Activated CD4-positive, alpha-beta T cell treated with anti-CD3 and anti-CD28 coated beads, Interleukin-2, Interleukin-4, amounts not matched to agents 100 ng/mL and 50 ng/mL, durations not matched to agents 16 hours and 8 hours (primary cell): ENCODE results near the gene DCHS2.
A peak's percentile ranks its signal among the peaks of the same experiment; 100 is the strongest.

Experiments used
- DNase-seq: peaks from one replicate; pipeline ENCODE4 v3.0.0-alpha.2; 2020; ENCODE audit warnings: low spot score

DCHS2 gene

DNA sequence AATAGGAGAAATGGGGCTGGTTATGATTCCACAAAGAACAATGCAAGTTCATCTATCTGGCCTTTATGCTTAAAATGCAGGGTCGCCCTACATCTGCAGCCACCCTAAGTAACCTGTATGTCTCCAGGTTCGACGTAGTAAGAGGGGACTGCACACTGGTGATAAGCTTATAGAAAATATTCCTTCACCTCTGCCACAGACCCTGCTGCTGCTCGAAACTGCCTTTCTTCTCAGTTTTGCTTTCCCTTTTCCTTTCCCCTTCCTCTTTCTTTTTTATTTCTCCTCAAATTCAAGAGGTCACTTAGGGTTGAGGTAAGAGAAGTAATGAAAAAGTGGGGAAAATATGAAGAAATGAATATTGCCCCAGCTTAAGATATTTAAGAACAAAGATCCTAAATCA is 123.5 kb downstream of the DCHS2 start:
- DNase-seq, result no peak

DNA sequence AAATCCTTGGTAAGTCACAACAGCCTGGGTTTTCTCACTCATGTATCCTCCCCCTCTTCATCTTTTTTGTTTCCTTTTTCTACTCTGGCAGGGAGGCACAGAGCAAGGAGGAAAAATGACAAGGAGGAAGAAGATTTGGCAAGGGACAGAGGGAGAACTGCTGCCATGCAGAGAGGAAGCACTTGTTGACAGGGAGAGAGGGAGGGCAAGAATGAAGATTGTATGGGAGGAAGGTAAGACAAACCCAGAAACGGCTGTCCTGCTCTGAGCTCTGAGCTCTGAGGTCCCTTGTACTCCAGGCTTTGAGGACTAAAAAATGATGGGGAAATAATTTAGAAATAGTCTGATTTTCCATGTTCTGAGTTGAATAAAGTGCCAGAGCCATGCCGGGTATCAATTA is 123.9 kb downstream of the DCHS2 start:
- DNase-seq, result no peak

DNA sequence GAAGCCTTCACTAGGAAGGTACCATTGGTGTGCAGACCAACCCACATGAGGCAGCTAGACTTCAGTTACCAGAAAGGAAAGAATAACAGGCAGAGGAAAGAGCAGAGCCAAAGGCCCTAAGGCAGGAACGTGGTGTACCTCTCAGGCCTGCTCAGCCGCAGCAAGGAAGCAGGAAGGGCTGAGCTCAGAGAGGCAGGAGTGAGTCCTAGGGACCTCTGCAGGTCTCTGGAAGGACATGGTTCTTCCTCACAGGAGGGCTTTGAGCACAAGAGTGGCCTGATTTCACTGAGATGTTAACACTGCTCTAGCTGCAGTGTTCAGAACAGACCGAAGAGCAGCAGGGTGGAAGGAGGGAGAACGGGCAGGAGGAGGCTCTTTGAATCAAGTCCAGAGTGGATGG is 124.6 kb downstream of the DCHS2 start:
- no peak for DNase-seq

DNA sequence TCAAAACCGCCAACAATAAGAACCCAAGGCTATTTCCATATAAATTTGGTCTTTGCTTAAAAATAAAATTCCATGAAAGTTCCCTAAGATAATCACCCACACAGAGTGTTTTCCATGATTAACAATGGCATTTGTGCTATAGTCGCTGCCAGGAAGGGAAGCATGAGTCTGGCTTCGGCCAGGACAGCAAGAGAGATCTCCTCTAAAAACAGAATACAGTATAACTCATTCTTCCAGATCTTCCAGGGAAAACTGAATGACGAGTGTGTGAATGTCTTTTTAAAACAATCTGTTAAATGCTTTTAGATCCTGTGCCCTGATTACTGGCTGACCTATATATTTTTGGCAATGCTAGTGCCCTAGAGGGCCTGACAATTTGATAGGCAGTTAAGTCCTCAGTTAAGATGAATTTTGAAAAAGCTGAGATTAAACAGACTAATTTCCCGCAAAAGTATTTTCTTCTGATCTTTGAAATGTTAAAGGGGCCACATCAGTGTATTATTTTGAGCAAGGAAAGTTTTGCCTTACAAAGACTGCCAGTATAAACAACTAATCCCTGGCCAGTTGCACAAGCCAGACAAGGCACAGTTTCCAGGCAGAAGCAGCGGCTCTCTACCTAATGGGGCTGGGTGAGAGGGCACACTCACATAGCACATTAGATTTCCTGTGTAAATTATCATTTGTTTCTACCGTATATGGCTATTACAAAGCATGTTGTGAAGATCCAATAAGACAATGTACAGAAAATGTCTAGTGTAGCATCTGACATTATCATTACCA is 127.3 kb downstream of the DCHS2 start:
- no peak for DNase-seq

DNA sequence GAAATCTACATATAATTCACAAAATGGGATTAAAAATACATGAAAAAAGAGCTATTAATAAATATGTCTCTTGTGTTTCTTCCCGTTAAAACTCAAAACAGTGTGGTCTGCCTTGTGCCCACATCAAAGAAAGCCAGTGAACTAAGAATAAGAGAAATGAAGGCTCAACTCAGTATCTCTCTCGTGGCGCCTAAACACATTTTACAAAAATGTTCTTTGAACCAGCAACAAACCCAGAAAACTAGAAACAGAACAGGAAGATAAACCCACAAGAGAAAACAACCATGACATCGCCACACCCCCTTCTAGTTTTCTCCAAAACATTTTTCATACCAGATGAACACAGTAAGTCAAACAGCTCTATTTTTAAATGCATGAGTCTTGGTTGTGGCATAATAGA is 130.1 kb downstream of the DCHS2 start:
- no peak for DNase-seq

DNA sequence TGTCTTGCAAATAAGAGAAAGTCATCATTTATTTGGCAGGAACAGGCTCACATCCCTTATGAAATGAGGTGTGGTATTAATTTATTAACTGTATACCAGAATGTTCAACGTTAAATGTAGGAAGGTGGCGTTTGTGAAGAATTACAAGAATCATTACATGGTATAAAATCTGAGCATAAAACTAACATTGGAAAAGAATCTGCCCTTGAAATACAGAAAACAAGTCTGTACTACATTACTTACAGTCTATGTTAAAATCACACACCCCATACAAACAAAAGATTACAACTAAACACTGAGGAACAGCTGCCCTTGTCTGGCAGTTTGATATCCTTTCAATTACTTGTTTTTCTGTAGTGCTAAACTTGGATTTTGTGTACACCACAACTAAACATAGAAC is 131.1 kb downstream of the DCHS2 start:
- DNase-seq, result no peak

DNA sequence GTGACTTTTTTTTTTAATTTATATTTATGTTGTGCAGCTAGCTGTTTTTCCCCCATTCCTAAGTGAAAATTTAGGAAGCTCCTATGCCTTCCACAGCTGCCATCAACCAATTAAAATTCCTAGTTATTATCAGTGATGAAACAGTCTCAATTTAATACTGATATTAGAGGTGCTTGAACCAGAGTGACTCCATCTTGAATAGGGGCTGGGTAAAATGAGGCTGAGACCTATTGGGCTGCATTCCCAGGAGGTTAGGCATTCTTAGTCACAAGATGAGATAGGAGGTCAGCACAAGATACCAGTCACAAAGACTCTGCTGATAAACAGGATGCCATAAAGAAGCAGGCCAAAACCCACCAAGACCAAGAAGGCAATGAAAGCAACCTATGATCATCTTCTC is 136.7 kb downstream of the DCHS2 start:
- DNase-seq, result no peak

DNA sequence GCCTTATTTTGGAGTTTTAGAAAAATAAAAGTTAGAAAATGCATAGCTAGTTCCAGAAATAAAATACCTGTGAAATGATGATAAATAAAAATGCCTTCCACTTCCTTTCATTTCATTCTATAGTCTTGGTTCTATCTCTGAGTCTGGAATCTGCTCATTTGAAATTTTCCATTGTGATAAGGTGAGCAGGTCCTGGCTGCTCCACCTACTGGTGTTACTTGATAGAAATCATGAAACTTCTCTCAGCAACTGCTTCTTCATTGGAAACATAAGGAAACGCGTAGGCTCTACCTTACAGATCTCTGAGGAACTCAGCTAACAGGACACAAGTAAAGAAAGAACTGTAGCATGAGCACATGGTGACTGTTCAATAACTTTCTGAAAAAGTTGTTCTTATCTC is 141.8 kb downstream of the DCHS2 start:
- no peak for DNase-seq

DNA sequence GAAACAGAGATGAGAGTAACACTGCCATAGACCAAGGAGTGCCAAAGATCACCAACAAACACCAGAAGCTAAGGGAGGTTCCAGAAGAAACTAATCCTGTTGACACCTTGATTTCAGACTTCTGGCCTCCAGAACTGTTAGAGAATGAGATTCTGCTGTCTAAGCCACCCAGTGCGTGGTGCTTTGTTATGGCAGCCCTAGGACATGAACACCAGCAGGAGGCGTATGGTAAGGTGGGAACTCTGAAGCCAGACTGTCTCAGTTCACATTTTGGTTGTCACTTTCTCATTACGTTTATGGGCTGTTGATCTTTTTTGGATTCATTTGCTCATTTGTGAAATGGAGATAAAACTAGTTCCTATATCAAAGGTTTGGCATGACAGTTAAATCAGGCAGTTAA is 142.9 kb downstream of the DCHS2 start:
- DNase-seq, result no peak

DNA sequence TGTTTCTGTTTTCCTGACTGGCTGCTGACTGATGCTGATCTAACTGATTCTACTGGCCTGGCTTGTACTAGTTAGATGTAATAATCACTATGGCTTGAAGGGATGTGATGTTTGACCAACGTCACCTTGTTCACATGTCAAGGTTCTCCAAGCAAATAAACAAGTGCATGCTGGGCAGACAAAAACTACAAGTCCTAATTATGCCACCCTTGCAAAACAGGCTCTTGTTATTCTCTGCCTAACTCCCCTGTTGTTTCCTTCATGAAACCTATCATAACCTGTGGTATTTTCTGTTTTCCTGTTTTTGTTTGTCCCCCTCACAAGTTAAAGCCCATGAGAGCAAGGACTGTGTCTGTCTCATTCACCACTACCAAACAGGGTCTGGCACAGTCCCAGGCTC is 146.2 kb downstream of the DCHS2 start:
- DNase-seq, result no peak

DNA sequence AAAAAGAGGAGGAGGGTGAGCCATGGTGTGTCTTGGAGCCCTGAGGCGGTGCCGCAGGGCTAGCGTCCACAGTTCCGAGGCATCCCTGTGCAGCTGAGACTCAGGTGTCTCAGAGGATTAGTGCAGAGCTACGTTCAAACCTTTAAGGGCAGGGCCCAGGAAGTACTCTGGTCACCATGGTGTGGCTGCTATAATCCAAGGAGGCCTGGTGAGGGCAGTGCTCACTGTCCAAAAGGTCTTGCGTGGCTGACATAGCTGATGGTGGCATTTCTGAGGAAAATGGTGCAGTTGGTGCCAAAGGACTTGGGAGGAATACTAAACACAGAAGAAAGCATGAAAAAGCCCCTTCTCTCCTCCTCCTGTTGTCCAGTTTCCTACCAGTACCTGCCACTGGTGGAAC is 146.9 kb downstream of the DCHS2 start:
- DNase-seq, result no peak

DNA sequence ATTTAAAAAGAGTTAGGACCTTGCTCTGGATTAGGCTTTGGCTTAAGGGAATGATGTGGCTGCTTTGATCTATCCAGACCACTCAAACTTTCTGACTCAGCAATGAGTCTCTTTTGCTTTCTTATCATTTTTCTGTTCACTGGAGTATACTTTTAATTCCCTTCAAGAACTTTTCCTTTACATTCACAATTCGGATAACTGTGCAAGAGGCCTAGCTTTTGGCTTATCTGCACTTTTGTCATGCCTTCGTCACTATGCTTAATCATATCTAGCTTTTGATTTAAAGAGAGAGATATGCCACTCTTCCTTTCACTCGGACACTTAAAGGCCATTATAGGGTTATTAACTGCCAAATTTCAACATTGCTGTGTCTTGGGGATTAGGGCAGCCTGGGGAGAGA is 147.9 kb downstream of the DCHS2 start:
- DNase-seq, result no peak

DNA sequence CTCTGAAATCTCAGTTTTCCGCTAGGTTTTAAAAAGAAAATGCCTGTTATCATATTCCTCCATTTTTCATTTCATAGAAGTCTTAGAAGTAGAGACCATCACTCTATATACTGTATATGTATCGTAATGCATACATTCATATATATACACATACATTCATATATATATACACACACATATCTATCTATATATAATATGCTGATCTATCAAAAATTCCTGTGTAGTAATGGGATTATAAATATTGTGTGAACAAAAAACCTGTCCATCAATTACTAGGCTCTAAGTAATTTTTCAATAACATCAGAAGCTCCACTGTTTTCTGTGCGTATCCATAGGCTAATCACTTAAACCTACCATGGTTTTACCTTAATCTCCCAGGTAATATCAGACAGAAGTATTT is 150.2 kb downstream of the DCHS2 start:
- no peak for DNase-seq

DNA sequence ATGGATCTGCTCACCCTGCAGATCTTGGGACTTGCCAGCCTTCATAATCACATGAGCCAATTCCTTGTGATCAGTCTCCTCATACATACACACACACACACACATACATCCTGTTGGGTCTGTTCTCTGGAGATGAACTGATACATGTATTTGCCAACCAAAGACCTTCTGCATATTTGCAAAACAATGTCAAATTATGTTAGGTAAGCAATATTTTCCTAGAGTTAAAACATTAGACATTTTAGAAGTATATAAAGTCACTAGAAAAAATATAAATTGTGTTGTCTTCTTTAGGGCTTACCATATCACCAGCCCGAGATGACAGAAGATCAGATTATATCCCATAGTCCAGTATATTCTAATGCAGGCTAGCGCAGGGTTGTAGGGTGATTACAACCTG is 156.0 kb downstream of the DCHS2 start:
- DNase-seq, result no peak

DNA sequence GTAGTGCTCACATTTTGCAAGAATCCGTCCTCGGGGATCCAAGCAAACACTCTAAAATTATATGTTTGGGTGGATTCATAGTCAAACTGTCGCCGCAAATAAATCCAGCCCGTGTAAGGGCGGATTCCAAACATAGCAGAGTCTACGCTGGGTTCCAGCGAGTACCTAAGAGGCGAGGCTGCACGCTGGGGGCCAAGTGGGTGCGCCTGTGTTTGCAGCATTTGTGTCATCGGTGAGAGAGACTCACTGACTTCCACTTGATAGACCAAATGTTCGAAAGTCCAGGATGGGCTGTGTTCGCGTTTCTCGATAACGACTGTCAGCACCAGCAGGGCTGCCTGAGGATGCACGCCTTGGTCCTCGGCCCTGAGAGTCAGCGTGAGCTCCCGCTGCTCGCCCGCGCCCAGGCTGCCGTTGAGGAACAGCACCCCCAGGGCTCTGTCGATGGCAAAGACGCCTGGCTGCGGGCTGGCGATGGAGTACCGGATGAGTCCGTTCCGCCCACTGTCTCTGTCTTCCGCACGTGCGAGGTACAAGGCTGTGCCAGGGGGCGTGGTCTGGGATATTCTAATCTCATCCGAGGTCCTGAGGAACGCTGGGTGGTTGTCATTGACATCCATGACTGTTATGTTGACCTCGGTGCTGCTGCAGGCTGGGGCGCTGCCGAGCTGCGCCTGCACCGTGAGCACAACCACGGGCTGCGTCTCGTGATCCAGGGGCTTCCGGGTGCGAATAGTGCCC is 158.7 kb downstream of the DCHS2 start:
- DNase-seq, result peak; percentile 44

DNA sequence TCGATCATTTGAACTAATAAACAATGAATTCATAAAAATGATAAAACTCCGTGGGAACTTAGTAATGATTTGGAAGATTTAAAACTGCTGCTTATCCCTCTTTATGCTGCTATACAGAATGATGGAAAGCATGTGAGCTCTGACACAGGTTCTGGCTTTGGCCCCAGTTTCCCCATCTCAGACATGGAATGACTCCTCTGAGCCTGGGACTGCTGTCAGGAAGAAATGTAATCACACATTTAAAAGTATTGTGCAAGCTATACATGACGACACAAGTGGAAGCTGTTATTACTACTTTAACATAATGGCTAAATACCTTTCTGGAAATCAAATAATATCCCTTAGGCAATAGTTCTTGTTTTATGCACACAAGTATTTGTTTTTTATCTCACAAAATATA is 161.7 kb downstream of the DCHS2 start:
- no peak for DNase-seq

DNA sequence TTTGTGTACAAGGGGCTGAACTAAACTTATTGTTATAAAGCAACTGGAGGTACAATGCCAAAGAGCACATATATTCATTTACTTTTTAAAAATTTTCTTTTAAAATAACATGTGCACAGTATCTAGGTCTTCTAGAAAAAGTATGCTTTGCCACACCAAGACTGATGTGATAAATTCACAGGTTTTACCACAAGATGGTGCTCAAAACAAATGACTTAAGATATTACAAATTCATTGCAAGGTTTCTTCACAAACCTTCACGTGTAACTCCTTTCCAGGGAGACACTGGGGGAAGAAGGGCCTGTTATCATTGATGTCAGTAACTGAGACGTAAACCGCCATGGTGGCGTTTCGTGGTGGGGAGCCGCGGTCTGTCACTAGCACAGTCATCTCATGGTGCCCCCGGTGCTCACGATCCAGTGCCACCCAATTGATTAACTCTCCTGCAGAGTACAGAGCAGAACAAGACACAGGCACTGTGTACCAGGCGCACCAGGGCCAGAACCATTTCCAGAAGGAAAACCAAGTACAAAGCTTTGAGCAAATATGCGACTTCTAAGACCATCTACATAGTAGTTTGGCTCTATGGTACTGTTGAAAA is 162.2 kb downstream of the DCHS2 start:
- no peak for DNase-seq

DNA sequence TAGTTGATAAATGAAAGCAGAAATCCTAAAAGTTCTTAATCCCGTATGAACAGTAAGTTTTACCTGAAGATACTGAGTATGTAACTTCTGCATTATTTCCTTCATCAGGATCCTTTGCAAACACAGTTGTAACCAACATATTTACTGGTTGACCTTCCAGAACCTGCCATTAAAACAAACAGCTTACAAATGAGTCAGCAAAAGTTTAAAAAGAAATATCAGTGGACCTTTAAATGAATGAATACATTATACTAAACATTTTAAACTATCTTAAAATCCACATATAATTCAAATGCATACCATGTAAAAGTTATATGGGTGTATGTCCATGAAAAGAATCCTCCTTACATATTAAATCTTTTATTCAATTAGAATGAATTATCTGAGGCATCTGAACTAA is 163.6 kb downstream of the DCHS2 start:
- DNase-seq, result no peak

DNA sequence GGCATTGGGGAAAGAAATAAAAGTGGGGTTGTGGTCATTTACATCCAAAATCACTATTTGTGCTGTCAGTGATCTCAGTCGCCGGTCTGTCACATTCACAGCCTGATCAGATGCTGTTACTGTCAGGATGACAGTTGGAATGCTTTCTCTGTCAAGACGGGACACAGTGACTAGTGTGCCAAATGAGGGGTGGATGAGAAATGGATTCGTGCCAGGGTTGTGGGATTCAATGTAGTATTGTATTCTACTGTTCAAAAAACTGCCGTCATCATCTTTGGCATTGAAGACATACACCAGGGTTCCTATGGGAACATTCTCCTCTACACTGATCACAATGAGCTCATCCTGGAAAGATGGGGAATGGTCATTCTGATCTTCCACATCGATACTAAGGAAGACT is 171.1 kb downstream of the DCHS2 start:
- no peak for DNase-seq

DNA sequence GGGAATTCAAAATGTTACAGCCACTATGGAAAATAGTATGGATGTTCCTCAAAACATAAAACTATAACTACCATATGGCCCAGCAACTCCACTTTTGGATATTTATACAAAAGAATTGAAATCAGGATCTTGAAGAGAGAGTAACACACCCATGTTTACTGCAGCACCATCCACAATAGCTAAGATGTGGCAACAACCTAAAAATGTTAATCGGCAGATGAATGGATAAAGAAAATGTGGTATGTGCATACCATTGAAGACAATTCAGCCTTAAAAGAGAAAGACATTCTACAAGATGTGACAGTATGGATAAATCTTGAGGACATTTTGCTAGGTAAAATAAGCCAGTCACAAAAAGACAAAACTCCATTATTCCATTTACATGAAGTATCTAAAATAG is 171.9 kb downstream of the DCHS2 start:
- DNase-seq, result no peak

DNA sequence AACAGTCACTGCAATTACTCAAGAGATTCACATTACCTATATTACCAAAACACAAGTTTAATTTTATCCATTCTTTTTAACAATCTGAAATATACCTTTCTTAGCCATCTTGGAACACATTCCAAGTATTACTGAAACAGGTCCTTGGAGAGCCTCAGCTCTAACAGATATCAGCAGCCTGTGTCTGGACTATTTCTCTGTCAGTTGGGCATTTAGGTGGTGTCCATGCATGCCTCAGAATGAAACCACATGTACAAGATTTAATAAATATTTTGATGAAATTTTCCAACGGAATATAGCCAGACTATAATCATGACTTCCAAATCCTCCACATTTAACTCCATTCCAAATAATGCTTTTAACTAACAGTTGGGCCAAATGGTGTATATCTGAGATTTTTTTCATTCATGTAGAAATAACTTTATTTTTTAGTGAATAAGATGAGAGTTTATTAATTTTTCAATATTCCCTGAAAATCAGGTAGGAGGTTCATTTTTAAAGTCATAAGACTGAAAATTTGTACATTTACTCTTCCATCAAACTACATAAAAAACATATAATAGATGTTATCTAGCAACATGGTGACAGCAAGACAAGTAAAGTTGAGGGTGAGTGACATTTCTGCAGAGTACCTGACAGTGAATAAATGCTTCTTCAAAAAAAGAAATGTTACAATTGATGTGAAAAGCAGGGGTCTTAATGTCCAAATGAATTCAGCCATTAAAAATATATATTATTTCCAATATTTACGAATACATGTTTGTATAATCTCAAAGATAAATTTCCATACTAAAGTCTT is 174.2 kb downstream of the DCHS2 start:
- DNase-seq, result no peak

DNA sequence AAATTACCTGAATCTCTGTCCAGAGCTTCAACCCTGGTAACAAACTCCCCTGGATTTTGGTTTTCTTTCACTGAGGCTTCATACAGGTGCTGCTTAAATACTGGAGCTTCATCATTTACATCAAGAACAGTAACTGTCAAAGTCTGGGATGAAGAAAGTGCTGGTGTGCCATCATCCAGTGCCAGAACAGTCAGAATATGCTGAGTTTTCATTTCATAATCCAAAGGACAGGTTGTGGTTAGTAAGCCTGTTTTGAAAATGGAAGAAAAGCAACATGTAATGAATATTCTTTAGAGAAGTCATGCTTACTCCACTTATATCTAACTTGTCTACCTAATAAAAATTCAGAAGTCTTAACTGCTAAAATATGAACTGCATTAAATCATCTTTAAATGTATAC is 175.9 kb downstream of the DCHS2 start:
- no peak for DNase-seq

DNA sequence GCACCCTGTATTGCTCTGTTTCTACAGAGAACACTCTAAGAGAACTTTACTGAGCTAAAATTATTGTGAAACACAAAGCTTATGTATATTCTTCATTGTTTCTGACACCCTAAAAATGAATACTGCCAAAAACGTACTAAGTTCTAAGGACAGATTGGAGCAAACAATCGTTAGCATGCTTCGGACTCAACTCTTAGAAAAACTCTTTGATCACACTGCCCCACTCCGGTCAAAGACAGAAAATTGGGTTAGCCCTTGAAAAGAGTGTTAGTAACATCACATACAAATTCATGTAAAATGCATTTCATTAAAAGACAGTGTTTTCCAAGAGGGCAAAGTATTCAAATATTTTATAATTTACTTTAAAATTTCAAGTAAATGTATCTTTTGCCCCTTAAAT is 177.4 kb downstream of the DCHS2 start:
- no peak for DNase-seq
